Stimulated activated CD8-positive, alpha-beta memory T cell treated with anti-CD3 and anti-CD28 coated beads, Interleukin-4, amount 100 ng/mL, for 1 hour (primary cell): ENCODE measurements around the gene AHDC1.

Source experiments
- DNase-seq, 2 donors: peaks; one replicate each; pipeline ENCODE4 v3.0.0-alpha.2; 2020; ENCODE audit warnings: low read depth in 2 of 2, low spot score in 1 of 2

The AHDC1 gene

DNA sequence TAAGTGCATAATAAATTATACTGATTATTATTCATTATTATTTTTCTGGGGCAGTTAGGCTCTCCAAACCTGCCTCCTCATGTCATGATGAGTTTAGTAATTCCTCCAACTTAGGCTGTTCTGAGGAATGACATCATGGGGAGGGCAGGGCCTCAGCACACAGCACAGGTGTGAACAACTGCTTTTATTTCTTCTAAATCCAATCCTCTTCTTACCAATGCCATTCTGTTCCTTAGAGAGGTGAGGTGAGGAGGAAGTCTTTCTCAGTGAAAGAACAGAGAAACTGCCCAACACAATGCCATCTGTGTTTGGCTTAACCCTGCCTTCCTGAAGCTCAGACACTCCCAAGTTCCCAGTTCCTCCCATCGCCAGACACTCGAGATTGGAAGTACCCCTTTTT lies 68.6 kb downstream of the AHDC1 start:
- no peak for DNase-seq

DNA sequence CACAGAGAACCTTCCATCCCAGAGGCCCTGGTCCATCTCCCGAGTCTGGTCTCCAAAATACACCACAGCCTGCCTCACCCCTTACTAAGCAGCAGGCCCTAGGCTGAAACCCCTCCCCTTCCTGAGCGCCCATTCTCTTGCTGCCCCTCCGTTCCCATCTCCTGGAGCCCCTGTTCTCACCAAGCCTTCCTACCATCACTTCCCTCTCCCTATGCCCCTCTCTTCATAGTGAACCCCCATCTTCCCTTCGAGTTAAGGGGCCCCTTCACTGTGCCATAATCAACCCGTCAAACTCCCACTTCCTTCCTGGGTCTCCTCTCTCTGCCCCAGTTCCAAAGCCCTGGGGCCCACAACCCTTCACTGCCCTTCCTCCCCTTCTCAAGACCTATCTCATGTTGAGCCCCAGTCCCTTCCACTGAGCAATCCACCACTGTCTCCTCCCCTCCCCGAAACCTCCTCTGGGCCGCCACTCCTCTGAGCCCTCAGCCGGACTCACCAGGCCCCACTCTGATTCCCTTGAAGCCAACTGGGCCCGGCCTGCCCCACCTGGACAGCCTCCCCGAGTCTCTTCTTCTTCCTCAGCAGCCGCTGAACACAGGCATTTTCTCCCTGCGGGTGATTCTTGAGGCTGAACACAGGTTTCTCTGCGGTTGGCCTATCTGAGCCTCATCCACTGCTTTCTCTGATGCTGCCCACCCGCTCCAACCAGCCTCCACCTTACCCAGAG lies 71.8 kb downstream of the AHDC1 start:
- no peak for DNase-seq

DNA sequence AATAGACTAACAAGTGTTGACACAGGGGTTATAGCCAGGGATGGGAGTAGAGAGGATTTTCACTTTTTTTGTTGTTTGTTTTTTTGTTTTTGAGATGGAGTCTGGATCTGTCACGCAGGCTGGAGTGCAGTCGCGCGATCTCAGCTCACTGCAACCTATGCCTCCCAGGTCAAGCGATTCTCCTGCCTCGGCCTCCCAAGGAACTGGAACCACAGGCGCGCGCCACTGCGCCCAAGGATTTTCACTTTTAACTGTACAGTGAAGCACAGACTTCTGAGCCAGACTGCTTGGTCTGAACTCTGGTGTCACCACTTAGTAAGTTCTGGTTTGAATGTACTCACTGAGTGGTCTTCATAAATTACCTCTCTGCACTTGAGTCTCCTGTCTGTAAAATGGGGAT lies 73.8 kb downstream of the AHDC1 start:
- DNase-seq, result no peak

DNA sequence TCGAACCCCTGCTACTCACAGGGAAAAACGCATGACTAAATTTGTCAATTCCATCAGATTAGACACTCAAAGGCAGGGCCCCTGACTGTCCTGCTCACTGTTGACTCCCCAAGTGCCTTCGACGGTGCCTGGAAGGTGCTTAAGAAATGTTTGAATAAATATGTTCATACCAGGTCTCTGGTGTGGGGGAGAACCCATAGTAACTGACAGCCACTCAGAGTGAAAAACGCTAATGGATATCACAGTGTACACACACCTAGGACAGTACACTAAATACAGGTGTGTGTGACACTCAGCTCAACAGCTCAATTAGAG lies 74.3 kb downstream of the AHDC1 start:
- no peak for DNase-seq

DNA sequence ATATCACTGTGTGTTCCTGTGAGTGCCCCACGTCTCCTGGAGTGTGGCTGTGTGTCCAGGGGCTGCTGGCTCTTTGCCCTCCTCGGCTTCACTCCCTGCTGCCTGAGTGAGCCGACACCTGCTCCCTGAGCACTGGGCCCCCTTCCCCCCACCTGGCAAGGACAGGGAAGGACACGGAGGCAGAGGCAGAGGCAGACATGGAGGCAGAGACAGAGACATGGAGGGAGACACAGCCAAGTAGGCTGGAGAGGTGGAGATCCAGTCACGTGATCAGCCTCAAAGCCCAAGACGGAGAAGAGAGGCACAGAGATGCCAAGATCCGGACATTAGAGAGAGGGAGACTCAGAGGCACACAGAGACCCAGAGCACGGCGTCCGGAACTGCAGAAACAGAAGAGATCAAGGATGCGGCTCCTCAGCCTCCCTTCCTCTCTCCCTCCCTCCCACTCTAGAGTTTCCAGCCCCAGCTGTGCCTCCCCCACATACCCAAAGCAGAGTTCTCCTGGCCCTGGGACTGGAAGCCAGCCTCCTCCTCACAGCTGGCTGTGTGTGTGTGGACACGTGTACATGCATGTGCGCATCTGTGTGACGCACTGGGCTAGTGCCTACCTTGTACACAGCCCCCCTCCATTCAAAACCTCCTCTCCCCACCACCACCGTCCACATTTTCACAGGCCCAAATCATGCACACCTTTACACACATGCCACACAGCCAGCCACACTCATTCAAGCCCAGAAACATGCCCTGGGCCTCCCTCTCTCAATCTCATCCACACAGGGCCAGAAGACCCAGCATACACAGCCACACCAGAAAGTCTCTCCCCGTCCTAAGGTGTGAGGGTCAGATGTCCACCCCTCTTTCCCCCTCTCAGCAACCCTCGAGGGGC lies 74.9 kb downstream of the AHDC1 start:
- DNase-seq, result no peak

DNA sequence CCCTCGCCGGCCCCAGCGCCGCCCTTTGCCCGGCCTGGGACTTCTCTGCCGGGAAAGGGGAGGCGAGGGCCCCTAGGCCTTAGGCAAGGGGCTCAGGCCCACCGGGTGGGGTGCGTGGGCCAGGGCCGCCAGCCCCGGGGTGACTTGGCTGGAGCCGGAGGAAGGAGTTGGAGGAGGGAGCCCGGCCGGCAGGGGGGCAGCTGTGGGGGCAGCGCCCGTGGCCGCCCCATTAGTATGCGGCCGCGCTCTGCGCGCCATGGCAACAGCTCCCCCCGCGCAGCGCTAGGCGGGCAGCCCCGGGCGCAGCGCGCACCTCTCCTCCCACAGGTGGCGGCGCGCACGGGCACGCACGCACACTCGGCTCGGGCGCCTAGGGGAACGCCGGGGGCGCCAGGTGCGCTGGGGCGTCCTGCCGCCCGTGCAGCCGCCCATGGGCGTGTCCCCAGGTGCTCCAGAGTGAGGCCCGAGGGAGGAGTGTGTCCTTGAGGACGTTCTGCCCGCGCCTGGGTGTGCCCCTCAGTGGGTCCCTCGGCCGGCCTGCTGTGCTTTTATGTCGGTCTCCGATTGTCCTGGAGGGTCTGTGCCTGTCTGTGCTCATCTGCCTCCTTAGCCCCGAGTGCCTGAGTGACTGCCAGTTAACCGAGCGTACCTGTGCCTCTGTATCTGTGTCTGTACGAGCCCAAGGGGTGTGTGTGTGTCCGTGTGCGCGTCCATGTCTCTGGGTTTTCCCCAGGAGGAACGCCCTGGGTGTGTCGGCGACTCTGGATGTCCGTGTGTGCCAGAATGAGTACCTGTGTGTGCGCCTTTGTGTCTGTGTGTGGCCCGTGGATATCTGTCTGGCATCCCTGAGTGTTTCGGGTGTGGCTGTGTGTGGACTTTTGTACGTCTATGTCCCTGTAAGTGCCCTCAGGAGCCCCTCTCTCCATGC lies 75.8 kb downstream of the AHDC1 start:
- no peak for DNase-seq

DNA sequence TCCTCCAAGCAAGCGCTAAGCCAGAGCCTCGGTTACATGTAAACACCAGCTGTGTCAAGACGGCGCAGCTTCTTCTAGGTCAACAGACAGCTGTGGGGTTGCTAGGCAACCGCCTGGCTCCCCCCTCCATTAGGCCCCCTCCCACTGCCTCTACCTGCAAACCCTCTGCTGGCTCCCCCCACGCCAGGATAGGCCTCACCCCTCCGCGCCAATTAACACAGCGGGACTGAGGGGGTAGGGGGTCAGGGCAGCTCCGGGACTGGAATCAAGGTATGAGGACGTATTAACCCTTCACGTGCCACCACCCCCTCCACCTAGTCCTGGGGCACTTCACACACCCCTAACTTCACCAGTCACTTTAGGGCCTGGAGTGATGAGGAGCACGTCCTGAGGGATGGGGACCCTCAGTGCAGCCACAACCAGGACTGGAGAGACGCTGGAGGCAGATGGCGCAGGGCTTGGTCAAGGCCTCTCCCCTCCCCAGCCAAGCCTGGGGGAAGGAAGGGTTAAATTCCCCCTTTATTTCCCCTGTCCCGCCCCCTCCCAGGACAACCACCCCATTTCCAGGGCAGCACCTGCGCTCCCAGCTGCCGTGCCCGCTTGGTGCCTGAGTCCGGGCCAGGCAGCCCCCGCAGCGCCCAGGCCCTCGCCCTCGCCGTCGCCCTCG lies 76.6 kb downstream of the AHDC1 start:
- DNase-seq, result no peak

DNA sequence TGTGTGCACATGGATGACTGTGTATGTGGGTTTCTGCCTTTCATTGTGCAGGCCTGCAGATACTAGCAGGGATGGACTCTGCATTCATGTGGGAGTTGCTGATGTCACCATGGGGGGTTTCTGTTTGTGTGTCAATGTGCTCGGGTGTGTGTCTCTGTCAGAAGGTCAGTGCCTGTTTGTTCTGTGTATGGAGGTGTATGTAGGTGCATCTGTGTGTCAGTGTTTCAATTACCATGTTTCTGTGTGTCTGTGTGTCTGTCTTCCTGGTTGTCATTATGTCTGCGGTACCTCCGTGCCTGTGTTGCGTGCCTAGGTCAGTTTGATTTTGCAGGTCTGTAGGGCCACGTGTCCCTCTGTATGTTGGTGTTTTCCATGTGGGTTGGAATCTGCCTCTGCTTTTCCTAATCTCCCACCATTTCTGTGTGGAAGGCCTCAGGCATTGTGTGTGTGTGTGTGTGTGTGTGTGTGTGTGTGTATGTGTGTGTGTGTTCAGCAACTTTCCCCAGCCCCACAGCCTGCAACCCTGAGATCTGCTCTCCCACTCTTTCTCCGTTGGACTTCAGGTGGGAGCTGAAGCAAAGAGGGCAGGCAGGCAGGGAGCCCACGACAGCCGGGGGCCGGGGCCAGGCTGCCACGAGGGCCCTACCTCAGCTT lies 77.2 kb downstream of the AHDC1 start:
- no peak for DNase-seq

DNA sequence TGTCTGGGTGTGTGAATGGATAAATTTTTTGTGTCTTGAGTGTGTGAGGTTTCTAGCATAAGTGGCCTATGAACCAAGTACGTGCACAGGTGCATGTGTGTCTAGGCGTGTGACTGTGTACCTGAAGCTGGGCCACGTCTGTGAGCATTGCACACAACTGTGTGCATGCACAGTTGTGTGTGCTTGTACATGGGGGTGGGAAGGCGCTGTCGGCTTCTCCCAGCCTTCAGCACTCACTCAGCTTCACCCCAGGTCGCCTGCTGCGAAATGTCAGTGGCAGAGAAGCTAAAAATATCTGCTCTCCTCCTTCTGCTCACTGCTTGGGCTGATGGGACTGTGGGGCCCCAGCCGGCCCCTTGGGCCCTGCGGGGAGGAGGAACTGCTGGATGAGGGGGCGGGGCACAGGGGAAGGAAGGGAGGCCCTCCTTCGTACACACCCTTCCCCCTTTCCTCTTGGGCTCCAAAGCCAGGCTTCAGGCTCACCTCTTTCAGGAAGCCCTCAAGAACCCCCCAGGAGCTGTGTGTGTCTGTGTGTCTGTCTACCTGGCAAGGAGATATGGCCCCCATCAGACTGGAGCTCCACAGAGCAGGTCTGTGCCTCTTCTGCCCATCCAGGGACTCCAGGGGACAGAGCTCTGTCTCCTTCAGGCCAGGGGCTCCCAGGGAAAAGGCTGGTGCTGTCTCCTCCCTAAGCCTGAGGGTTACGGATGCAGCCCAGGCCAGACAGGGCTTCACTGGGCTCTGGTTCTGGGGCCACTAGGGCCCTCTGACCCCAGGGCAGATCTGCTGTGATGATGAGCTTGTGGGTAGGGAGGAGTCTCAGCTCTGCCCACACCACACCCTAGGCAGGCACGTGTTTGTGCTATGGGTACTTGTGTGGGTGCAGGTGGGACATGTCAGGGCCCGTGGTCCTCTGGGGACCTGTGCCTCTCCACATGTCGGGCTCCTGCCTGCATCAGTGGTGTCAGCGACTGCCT lies 78.4 kb downstream of the AHDC1 start:
- no peak for DNase-seq

DNA sequence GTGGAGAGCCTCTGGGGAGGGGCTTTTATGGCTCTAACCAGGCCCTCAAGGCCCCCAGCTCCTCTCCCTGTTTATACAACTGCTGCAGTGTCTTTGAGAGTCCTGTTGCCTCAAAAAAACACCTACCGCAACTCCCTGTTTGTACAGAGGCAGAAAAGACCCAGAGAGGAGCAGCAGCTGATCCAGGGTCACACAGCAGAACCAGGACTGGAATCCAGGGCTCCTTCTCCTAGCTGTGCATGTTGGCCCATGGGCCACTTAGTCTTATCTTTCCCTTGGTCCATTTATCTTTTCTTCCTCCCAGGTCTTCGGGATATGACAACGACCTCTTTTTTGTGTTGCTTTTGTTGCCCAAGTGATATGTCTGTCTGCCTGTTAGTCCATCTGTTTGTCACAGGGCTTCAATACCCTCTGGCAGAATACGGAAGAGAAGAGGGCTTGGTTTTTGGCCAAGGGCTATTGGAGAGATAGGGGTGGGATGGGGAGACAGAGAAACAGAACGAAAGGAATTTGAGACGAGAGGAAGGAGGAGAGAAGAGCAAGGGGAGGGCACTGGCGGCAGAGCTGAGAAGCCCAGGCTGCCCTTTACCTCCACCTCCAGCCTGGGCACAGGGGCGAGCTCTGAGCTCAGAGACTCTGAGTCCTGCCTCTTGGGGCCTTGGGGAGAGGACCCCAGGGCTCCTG lies 80.5 kb downstream of the AHDC1 start:
- DNase-seq, result no peak

DNA sequence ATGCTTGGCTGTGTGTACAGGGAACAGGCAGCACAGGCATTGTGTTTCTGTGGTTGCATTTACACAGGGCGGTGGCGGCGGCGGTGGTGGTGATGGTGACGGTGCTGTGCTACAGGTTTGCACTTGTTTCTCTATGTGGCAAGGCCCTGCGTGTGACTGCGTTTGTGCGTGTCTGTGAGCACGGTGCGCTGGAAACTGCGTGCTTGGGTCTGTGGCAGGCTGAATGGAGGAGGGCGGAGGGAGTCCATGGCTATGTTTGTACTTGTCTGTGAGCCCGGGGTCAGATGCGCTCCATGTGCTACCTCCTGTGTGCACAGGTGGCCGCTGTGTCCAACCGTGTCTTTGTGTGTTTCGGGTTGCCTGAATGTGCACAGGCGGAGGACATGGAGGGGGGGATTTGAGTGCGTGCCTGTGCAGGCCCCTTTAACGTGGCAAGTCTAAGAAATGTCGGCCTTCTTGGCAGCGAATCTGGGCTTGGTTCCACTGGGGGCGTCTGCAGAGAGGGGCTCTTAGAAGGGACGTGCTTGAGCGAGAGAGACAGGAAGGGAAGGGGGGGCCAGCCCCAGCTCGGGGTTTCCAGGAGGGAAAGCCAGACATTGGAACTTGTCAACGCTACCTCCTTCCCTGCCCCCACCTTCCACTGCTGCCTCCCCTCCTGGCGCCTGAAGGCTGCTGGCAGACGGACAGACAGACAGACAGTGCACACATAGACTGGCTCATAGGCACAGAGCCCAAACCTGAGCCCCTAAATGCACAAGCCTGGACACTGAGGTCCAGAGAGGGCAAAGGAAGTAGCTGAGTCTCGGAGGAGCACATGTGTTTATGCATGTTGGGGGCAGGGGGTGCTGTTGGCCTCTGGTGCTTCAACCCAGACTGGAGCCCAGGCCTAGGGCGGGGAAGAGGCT lies 81.3 kb downstream of the AHDC1 start:
- no peak for DNase-seq

DNA sequence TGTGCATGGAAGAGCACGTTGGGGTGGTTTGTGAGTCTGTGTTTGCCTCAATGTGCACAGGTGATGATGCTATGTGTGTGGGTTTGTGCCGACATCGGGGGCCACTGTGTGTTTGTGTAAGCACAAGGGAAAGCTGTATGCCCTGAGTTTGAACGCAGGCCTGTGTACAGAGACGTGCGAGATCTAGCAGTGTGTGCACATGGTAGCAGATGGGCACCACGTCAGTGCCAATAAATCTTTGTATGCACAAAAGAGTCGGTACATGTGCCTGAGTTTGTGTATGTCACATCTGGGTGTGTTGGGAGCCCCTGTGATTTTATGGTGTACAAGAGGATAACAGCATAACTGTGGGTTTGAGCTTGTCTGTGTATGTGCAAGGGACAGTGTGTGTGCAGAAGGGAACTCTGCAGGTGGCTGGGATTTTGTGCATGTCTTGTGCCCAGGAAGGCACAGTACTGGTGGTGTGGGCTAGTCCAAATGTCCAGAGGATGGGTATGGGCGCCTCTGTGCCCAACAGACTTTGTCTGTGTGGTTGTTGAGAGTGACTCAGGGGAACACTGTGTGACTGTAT lies 82.0 kb downstream of the AHDC1 start:
- DNase-seq, result no peak

DNA sequence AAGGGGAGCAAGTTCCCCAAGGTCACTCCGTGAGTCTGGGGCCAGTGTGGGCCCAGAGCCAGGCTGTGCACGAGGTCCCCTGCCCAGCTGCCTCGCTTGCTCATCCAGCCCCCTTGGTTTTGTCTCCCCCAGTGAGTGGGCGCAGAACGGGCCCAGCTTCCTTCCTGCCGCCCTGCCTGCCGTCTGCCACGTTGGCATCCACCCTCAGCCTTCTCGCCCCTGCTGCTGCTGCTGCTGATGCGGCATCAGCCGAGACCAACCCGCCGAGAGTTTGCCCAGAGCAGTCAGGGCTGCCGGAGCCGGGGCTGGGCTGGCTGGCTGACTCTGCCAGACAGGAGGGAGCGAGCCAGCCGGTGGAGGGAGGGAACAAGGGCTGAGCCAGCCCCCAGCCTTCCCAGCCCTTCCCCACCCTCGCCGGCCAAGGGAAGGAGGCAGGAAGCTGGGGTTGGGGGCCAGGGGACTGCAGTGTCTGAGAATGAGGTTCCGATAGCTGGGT lies 82.6 kb downstream of the AHDC1 start:
- no peak for DNase-seq

DNA sequence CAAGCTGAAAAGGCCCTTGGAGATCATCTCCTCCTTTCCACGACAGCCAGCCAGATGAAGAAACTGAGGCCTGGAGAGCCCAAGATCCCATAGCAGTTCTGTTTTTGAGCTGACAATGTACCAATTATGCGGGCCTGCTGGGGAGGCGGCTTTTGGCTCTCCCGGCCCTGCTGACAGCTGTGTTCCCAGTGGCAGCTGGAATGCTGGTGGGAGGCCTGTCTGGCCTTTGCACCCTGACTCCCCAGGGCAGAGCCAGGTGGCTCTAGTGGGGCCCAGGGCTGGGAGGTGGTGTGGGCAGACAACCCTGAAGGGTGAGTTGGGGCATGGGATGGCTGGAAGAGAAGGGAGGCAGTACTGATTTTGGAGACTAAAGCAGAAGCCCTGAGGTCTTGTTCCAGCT lies 83.3 kb downstream of the AHDC1 start:
- no peak for DNase-seq

DNA sequence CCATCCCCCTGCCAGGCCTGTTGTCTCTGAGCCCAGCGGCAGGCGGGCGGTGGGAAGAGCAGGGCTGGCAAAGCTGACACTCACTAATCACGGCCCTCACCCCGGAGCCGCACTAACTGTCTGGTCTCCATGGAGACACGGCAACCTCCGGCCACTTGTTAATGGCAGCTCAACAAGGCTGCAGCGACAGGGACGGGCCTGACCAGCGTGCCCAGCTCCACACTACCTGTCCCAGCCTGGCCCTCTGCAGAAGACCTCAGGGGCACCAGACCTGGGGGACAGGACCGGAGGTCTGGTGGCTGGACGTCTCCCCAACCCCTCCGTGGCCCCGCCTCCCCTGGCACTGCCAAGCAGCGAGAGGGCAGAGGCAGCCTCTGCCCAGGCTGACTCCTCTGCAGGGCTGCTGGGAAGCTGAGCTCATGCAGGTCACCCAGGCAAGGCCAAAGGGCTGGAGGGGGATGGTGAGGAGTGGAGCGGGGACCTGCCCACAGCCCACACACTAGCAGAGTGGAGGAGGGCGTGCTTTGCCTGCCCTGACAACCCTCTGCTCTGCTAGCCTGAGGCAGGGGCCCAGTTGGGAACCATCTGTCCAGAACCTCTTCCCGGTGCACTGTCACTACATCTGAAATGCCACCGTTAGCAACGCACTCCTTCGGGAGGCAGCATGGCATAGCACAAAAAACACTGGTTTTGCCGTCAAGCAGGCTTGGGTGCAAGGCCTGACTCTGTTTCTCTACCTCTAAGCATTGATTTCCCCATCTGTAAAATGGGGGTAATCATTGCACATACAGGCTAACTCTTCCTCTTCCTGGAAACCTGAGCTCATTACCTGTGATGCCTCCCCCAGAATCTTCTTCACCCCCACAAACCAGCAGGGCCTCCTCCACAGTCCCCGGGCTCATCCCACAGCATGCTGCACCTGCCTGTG lies 84.3 kb downstream of the AHDC1 start:
- no peak for DNase-seq

DNA sequence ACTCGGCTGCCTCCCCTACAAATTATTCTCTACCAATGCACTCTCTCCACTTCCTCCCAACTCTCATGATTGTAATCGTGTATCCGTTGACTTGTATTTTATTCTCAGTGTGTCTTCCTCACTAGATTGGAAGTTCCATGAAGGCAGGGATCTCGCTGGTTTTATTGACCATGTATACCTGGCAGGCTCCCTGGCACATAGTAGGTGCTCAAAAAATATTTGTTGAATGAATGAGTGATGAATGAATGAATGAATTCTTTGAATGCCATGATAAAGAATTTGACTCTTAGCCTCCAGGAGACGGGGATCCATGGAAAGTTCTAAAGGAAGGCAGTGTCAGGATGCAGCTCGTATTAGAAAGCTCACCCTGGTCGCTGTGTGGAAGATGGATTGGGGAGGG lies 85.1 kb downstream of the AHDC1 start:
- no peak for DNase-seq
